Measurements from ENCODE around the gene SPAG17.

DNA sequence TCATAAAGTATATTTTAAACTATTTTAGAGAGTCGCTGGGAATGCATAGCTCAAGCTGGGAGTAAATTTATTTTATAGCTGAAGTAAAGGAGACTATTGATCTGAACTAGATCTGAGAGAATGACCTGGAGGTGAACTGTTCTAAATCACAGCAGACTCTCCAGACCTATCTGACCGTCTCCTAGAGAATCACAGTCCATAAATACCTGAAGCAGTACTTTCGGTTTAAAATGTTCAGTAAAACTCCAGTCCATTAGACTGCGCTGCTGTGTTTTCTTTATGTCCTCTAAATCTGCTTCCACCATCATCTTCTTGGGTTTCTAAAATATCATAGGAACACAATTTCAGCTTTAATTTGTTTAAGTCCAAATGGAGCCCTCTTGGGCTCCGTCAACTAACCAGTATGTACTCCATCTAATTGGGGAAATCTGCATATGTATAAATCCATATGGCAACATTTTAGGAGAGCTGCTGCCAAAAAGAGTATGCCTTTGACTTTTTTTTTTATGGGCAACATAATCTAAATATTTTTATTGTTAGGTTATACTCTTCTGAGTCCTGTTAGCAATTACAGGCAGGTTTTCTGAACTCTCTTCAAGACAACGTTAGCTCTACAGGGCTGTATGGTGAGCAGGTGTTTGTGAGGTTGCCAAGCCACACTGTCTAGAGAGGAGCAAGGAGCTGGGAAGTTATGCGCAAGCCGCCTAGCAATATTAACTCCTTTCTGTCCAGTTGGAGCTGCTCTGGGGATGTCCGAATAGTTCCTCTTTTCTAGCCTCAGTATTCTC, 111.2 kb downstream of the SPAG17 start:
- TF ChIP-seq, protein P1, sequence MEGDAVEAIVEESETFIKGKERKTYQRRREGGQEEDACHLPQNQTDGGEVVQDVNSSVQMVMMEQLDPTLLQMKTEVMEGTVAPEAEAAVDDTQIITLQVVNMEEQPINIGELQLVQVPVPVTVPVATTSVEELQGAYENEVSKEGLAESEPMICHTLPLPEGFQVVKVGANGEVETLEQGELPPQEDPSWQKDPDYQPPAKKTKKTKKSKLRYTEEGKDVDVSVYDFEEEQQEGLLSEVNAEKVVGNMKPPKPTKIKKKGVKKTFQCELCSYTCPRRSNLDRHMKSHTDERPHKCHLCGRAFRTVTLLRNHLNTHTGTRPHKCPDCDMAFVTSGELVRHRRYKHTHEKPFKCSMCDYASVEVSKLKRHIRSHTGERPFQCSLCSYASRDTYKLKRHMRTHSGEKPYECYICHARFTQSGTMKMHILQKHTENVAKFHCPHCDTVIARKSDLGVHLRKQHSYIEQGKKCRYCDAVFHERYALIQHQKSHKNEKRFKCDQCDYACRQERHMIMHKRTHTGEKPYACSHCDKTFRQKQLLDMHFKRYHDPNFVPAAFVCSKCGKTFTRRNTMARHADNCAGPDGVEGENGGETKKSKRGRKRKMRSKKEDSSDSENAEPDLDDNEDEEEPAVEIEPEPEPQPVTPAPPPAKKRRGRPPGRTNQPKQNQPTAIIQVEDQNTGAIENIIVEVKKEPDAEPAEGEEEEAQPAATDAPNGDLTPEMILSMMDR (conservative IDR thresholded peaks at IDR 0.05; ENCODE audit: low read depth, low read length) = no peak
- no peak for TF ChIP-seq EZH2 (IDR thresholded peaks at IDR 0.05; ENCODE audit: borderline replicate concordance, low read depth, low read length, poor library complexity, severe bottlenecking)
